SK-N-SH (cell line): ENCODE results near the gene IL6ST. TPM values are rescaled to one million over a fixed set of nuclear protein-coding genes. Genes with fewer than 3 reads are reported as not detected.
A peak's percentile ranks its signal among the peaks of the same experiment; 100 is the strongest.
"Not testable (repeated sequence)": the region's sequence is repeated elsewhere in the genome, so short reads cannot be mapped to it uniquely, and the experiment has no call there.

Experiments used
- CTCF ChIA-PET: fragments of 300-600, 350-600 bp; formaldehyde crosslinking; extraction: SDS; loops from one replicate; lab custom pipeline; 2021; lab: Yijun Ruan, JAX
- POLR2A ChIA-PET: fragments of 350-600 bp; sonication (Branson Sonifier 250); formaldehyde crosslinking; extraction: SDS; loops from one replicate; lab custom pipeline; 2020; ENCODE audit warnings: antibody characterized with exemption, inconsistent platforms; lab: Yijun Ruan, JAX
- DNase-seq: peaks from one replicate; pipeline ENCODE4 v3.0.0; 2012
- H2AFZ ChIP-seq: fragments of 200-600 bp; sonication (generic); 2 replicates; pipeline ENCODE4 v1.8.1; 2016; ENCODE audit warnings: antibody characterized with exemption, mild to moderate bottlenecking, low read depth
- H3F3A ChIP-seq: fragments of 200-600 bp; sonication (generic); replicated peaks from 2 replicates; pipeline ENCODE3; 2016; ENCODE audit warnings: antibody characterized with exemption, mild to moderate bottlenecking; ENCODE audit not compliant: insufficient read depth
- H3K27ac ChIP-seq, 2 experiments: fragments of 200-500 bp in 1 of 2; fragments of 200-600 bp in 1 of 2; sonication (Bioruptor generic) in 1 of 2; sonication (generic), shearing (Covaris generic) in 1 of 2; 2 replicates each; pipeline versions ENCODE4 v1.5.1 to v1.6.1; 2014 to 2016; ENCODE audit warnings: low read depth in 2 of 2, inconsistent platforms in 1 of 2, low read length in 1 of 2, mild to moderate bottlenecking in 1 of 2, mixed read lengths in 1 of 2
- H3K27me3 ChIP-seq: fragments of 200-600 bp; sonication (generic), shearing (Covaris generic); 2 replicates; pipeline ENCODE4 v1.6.1; 2016; ENCODE audit warnings: mixed run types; ENCODE audit not compliant: insufficient read depth
- H3K36me3 ChIP-seq, 2 experiments: fragments of 200-500 bp in 1 of 2; fragments of 200-600 bp in 1 of 2; sonication (Bioruptor generic) in 1 of 2; sonication (generic) in 1 of 2; replicated peaks in 1 of 2; 2 replicates each; pipeline versions ENCODE3 to v1.5.1; 2014 to 2016; ENCODE audit warnings: low read length in 1 of 2, mild to moderate bottlenecking in 1 of 2; ENCODE audit not compliant: insufficient read depth in 2 of 2, control insufficient read depth in 1 of 2
- H3K4me1 ChIP-seq, 2 experiments: fragments of 200-500 bp in 1 of 2; fragments of 200-600 bp in 1 of 2; sonication (Bioruptor generic) in 1 of 2; sonication (generic), shearing (Covaris generic) in 1 of 2; 2 replicates each; pipeline versions ENCODE4 v1.5.1 to v1.6.1; 2014 to 2016; ENCODE audit warnings: low read depth in 1 of 2, low read length in 1 of 2, mixed run types in 1 of 2; ENCODE audit not compliant: insufficient read depth in 2 of 2, control insufficient read depth in 1 of 2
- H3K4me2 ChIP-seq: fragments of 200-600 bp; sonication (generic), shearing (Covaris generic); 2 replicates; pipeline ENCODE4 v1.6.1; 2017; ENCODE audit warnings: mixed run types
- H3K4me3 ChIP-seq, 2 experiments: fragments of 200-500 bp in 1 of 2; fragments of 200-600 bp in 1 of 2; sonication (Bioruptor generic) in 1 of 2; sonication (generic), shearing (Covaris generic) in 1 of 2; 2 replicates each; pipeline versions ENCODE4 v1.5.1 to v1.8.1; 2014 to 2016; ENCODE audit warnings: low read depth in 2 of 2, inconsistent platforms in 1 of 2, low read length in 1 of 2, mild to moderate bottlenecking in 1 of 2, mixed read lengths in 1 of 2, moderate library complexity in 1 of 2
- H3K79me2 ChIP-seq: fragments of 200-600 bp; sonication (generic); 2 replicates; pipeline ENCODE4 v1.8.1; 2017; ENCODE audit warnings: mild to moderate bottlenecking; ENCODE audit not compliant: insufficient read depth
- H3K9ac ChIP-seq: fragments of 200-600 bp; sonication (generic); 2 replicates; pipeline ENCODE4 v1.6.1; 2017; ENCODE audit warnings: mixed run types
- H3K9me2 ChIP-seq: fragments of 200-600 bp; sonication (generic); 2 replicates; pipeline ENCODE4 v1.6.1; 2017; ENCODE audit warnings: mixed run types
- H3K9me3 ChIP-seq: fragments of 200-600 bp; sonication (generic); 2 replicates; pipeline ENCODE4 v1.6.1; 2017; ENCODE audit warnings: mixed run types, mild to moderate bottlenecking, moderate library complexity
- H4K20me1 ChIP-seq: fragments of 200-600 bp; sonication (generic); 2 replicates; pipeline ENCODE4 v1.6.1; 2017; ENCODE audit warnings: mild to moderate bottlenecking, mixed run types; ENCODE audit not compliant: insufficient read depth
- CHD2 ChIP-seq: fragments of 150-350 bp; IDR thresholded peaks from 2 replicates; pipeline ENCODE4 v1.6.1; 2018; ENCODE audit warnings: low read length; ENCODE audit not compliant: partially characterized antibody
- ELF1 ChIP-seq: IDR thresholded peaks from 2 replicates; pipeline ENCODE4 v1.4.0; 2012
- EP300 ChIP-seq, 2 experiments: IDR thresholded peaks; 2 replicates each; pipeline versions ENCODE4 v1.4.0 to v1.6.1; 2012; ENCODE audit warnings: borderline replicate concordance in 1 of 2, low read depth in 1 of 2, low read length in 1 of 2
- FOSL2 ChIP-seq: IDR thresholded peaks from 2 replicates; pipeline ENCODE4 v1.4.0; 2012; ENCODE audit warnings: low read depth, mild to moderate bottlenecking, moderate library complexity, borderline replicate concordance
- FOXJ3 ChIP-seq: sonication (generic); formaldehyde crosslinking; IDR thresholded peaks from 2 replicates; pipeline ENCODE4 v1.5.1; 2020; ENCODE audit warnings: mild to moderate bottlenecking, missing genetic modification reagents
- JUND ChIP-seq: IDR thresholded peaks from 2 replicates; pipeline ENCODE4 v1.4.0; 2012
- TCF12 ChIP-seq: IDR thresholded peaks from 2 replicates; pipeline ENCODE4 v1.4.0; 2012
- WGBS: methylation state at CpG from one replicate; pipeline ENCODE4 v1.1.6; 2017; ENCODE audit warnings: low lambda C conversion rate; 5-methylcytosine and 5-hydroxymethylcytosine counted together
- polyA plus RNA-seq, 3 experiments: library from polyadenylated mRNA; depleted of rRNA; stranded (reverse); fragments of >200 nt; gene quantifications; 2 replicates each; pipeline ENCODE4 v1.2.3, GENCODE V29; 2012
- TF ChIP-seq, protein P1 (sequence below): IDR thresholded peaks from 2 replicates; pipeline ENCODE4 v1.4.0; 2012; ENCODE audit warnings: low read depth, borderline replicate concordance
- TF ChIP-seq, protein P2 (sequence below): IDR thresholded peaks from 2 replicates; pipeline ENCODE4; 2012

Gene IL6ST
- polyA plus RNA-seq, 1 of the 3 experiments (the other 2 are of a cell fraction): 16.0 TPM

GRCh38 chr5:56002303-56002702 lies 7.5 kb upstream of the IL6ST start (continued):
- TF ChIP-seq, protein P1, sequence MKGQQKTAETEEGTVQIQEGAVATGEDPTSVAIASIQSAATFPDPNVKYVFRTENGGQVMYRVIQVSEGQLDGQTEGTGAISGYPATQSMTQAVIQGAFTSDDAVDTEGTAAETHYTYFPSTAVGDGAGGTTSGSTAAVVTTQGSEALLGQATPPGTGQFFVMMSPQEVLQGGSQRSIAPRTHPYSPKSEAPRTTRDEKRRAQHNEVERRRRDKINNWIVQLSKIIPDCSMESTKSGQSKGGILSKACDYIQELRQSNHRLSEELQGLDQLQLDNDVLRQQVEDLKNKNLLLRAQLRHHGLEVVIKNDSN: no peak

DNA sequence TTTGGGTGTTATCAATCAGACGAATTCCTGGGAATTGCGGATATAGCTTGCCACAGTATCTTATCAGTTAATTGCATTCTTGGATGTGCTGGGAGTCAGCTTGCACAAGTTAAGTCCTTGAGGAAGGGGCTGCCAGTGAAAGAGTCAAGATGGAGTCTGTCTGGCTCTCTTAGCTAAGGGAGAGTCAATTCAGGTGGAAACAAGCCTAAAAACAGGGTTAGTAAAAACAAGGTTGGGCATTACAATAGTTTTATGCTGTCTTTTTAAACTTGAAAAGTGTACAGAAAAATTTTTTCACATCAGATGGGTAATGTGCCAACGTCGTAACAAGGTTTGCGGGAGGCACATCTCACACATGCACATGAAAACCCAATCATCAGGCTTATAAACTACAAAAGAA lies 5.5 kb upstream of the IL6ST start:
- H3K9me2 ChIP-seq, H3K36me3 ChIP-seq, H2AFZ ChIP-seq, H3K79me2 ChIP-seq, H3K4me2 ChIP-seq, H4K20me1 ChIP-seq, POLR2A ChIA-PET, H3K9ac ChIP-seq, H3K4me3 ChIP-seq, H3K4me1 ChIP-seq, H3K27me3 ChIP-seq, H3K27ac ChIP-seq, DNase-seq, H3K9me3 ChIP-seq: not testable (repeated sequence)
- H3F3A ChIP-seq: peaks cover 11% of the 10 kb centered on the region
- CTCF ChIA-PET: interaction anchor here (1.5 kb wide), 1 partner anchor 18 kb away, joined by 3 read pairs; no protein-coding TSS in a partner anchor
- WGBS: 98% methylated on average over 5 of the region's 5 CpGs

GRCh38 chr5:55998966-55999365 lies 4.2 kb upstream of the IL6ST start:
- Histone ChIP-seq H2AFZ (0 out of 2 replicates have a peak overlapping the region, but pooled peaks have one; percentile 23), H3K4me1 (no peaks in the 10 kb centered on the region), H3F3A (peaks cover 11% of the 10 kb centered on the region), H3K9me2 (no peaks in the 10 kb centered on the region), H4K20me1 (no peaks in the 10 kb centered on the region), H3K79me2 (peaks cover 6% of the 10 kb centered on the region), H3K4me2 (no peak overlapping the region), H3K9me3 (no peaks in the 10 kb centered on the region), H3K27ac (no peak overlapping the region), H3K4me3 (no peak overlapping the region), H3K27me3 (no peaks in the 10 kb centered on the region), H3K36me3 (no peaks in the 10 kb centered on the region), H3K9ac (no peak overlapping the region)
- TF ChIP-seq CHD2: no peak
- DNase-seq: no peak
- CTCF ChIA-PET: no interaction called here
- POLR2A ChIA-PET: no interaction called here
- WGBS: 97% methylated on average over 6 of the region's 6 CpGs

GRCh38 chr5:55997742-55998351 lies 3.1 kb upstream of the IL6ST start:
- H3K36me3 ChIP-seq: no peaks in the 10 kb centered on the region
- no peak for TF ChIP-seq FOXJ3
- TF ChIP-seq TCF12: peak; percentile 50; the same call in 1 of the 2 replicates
- TF ChIP-seq ELF1: no peak
- TF ChIP-seq EP300 (IDR thresholded peaks at IDR 0.05; ENCODE audit: borderline replicate concordance in 1 of 2, low read depth in 1 of 2, low read length in 1 of 2): no peak
- TF ChIP-seq FOSL2: peak; percentile 62; the same call in 1 of the 2 replicates
- peak; percentile 44; the same call in 1 of the 2 replicates for TF ChIP-seq JUND
- TF ChIP-seq, protein P2, sequence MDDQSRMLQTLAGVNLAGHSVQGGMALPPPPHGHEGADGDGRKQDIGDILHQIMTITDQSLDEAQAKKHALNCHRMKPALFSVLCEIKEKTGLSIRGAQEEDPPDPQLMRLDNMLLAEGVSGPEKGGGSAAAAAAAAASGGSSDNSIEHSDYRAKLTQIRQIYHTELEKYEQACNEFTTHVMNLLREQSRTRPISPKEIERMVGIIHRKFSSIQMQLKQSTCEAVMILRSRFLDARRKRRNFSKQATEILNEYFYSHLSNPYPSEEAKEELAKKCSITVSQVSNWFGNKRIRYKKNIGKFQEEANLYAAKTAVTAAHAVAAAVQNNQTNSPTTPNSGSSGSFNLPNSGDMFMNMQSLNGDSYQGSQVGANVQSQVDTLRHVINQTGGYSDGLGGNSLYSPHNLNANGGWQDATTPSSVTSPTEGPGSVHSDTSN: peak; percentile 65
- TF ChIP-seq, all 33 proteins: peak for 4
- peaks cover 17% of the 10 kb centered on the region for H3K79me2 ChIP-seq
- CTCF ChIA-PET: interaction anchor here (1.5 kb wide), 1 partner anchor 15 kb away, joined by 3 read pairs; no protein-coding TSS in a partner anchor
- no peak for DNase-seq
- H3K27me3 ChIP-seq: no peaks in the 10 kb centered on the region
- H3K27ac ChIP-seq: peak overlapping the region in 1 of 2 experiments; percentile 14; a peak in 1 of 4 replicates
- H3K4me2 ChIP-seq: no peak overlapping the region
- WGBS: 76% methylated on average over 5 of the region's 5 CpGs
- no peak overlapping the region for H3K4me3 ChIP-seq
- H2AFZ ChIP-seq: no peak overlapping the region
- H3K9me3 ChIP-seq: no peaks in the 10 kb centered on the region
- H3K9me2 ChIP-seq: no peaks in the 10 kb centered on the region
- peaks cover 11% of the 10 kb centered on the region for H3F3A ChIP-seq
- POLR2A ChIA-PET: no interaction called here
- H4K20me1 ChIP-seq: peaks cover 7% of the 10 kb centered on the region; the same call in 1 of the 2 replicates
- no peak overlapping the region for H3K9ac ChIP-seq
- H3K4me1 ChIP-seq: peaks cover 4 to 7% of the 10 kb centered on the region in 2 experiments; a peak in 3 of 4 replicates
